Ramos (cell line): ENCODE results near the gene CERKL.

Experiments
- in situ Hi-C: fragments of 300-500 bp; cut with MboI; formaldehyde crosslinking; loops from one replicate; pipeline ENCODE4 v1.14.3; 2022; ENCODE audit warnings: low sequenced_read_pairs; ENCODE audit not compliant: unreplicated experiment

CERKL gene

GRCh38 chr2:181585732-181586131 lies 71.2 kb downstream of the CERKL start:
- in situ Hi-C loops, result no loop called here

DNA sequence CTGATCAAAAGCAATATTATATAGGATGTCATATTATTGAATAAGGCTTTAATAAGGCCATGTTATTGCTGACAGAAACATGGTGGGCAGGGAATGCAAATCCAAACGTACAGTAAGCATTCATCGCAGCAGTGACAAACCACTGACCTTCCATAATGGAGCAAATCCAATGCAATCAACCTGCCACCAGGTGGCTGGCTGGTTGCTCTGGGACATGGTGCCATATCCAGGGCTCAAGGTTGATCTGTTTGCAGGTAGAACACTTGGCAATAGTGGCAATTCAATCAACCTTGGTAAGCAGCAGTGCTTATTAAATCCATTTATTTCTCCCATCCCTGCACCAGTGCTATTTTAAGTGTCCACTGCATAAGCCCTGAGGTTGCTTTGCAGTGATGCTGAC lies 75.4 kb downstream of the CERKL start:
- in situ Hi-C loops, result no loop called here

- in situ Hi-C loops, result no loop called here
These were observed 78.1 kb downstream of the CERKL start for GRCh38 chr2:181578829-181579228.

GRCh38 chr2:181576431-181576830 lies 80.5 kb downstream of the CERKL start:
- in situ Hi-C loops, result no loop called here

DNA sequence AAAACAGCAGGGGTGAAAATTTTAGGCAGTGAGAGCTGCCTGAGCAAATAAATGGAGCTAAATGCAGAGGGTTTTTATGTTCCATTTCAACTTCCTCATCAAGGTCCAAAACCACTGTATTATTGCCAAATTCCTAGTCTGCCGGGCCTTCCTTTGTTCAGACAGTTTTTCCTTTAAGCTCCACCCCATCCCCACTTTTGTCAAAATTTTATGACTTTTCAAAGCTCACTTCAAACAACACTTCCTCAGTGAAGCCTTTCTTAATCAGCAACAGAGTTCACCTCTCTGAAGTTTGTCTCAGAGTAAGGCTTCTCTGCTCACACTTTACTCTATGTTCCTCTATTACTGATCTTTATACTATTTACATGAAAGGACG lies 81.3 kb downstream of the CERKL start:
- in situ Hi-C loops, result no loop called here

DNA sequence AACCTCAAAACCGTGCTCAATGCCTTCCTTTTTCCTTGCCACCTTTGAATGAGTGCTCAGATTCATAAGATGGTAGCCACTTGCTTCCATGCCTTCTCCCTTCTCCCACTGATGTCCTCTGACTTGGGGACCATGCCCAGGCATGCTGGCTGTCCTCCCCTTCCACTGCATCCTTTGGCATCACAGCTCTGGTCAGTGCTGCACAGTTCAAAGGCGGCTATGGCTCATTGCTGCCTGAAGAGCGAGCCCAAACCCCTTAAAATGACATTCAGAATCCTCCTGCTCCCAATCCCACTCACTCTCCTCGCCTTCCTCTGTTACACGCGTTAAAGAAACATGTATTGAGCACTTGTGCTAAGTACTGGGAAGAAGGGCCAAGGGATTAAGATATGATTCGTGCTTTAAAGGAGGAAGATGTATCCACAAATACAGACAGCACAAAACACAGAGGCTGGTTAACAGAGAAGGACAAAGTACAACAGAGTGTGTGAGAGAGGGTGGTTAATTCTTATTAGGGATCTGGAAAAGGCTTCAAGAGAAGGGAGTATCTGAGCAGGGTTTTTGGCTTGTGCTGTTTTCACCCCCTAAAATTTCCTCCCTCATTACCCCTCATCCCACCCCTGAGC lies 81.8 kb downstream of the CERKL start:
- in situ Hi-C loops, result no loop called here

DNA sequence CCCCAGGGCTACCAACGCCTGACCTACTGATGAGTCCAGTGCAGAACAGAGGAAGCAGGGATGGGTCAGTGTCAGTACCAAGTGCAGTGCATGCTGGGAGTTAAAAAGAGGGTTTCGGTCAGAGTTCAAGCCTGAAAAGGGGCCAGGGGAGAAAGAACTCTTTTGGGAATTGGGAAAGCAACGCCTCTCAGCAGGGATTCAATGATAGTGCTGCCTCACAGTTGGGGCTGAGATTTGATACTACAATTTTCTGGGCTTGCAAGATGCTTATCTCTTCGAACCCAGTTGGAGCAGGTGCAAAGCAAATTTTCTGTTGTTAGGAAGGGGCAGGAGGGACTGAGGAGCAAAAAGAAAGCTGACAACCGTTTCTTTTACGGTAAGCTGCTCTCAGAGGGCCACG lies 82.6 kb downstream of the CERKL start:
- in situ Hi-C loops, result no loop called here

DNA sequence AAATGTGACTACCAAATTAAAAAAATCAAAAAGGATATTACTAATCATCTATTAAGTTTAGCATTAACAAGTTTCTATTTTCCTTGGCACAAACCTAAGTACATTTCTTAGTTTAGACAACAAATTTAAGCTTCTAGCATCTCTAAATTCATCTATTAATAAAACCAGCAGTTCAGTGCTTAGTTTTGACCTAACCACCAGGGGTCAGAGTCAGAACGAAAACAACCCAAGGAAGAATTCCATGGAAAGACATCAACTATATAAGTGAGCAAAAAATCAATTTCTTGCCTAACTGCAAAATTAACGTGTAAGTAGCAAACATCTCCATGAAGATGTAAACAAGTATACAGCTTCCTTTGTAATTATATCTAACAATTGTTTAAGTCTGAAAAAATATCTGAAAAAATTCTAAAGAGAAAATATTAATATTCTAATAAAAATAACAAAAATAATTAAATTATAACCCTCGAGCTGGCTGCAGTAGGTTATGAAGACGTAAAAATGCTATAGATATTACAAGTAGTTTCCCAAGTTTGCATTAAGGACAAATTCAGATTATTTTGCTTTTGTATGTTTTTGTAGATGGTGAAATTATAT lies 83.7 kb downstream of the CERKL start:
- in situ Hi-C loops, result no loop called here

- in situ Hi-C loops, result no loop called here
These were observed 85.9 kb downstream of the CERKL start for GRCh38 chr2:181570833-181571661.

- in situ Hi-C loops, result no loop called here
These were observed 86.8 kb downstream of the CERKL start for GRCh38 chr2:181570059-181570458.

GRCh38 chr2:181566334-181567032 lies 90.4 kb downstream of the CERKL start:
- in situ Hi-C loops, result no loop called here

- in situ Hi-C loops, result no loop called here
These were observed 93.7 kb downstream of the CERKL start for GRCh38 chr2:181563101-181563692.

- in situ Hi-C loops, result no loop called here
These were observed 98.5 kb downstream of the CERKL start for GRCh38 chr2:181558371-181558770.

- in situ Hi-C loops, result no loop called here
These were observed 102.7 kb downstream of the CERKL start for GRCh38 chr2:181554061-181554830.

DNA sequence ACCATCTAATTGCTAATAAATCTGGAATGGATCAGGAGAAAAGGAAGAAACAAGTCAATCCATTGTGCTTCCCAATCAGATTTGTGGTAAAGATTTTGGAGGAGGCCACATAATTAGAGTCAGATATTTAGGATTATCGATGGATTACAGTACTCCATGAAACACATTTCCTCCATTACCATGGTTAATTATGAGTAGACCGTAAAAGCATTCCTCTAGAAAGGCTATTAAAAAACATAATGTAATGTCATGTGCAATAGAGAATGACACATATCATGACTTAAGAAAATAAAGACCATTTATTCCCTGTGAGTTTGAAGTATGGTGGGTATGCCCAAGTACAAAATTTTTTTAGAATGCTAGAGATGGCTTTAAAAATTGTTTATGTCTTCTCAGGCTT lies 103.7 kb downstream of the CERKL start:
- in situ Hi-C loops, result no loop called here

DNA sequence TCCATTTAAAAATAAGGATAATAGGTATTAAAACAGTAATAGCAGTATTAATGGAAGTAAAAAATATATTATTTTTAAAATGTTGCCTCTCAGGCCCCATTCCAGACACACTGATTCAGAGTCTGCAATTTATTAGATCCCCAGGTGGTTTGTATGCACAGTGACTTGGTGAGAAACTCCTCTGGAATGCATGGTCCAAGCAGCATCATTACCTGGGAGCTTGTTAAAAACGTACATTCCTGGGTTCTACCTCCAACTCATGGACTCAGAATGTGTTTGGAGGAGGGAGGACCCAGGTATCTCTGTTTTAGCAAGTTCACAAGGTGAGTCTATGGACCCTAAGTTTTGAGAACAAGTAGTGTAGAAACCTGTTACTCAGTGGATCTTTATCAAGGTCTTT lies 104.1 kb downstream of the CERKL start:
- in situ Hi-C loops, result no loop called here

- in situ Hi-C loops, result no loop called here
These were observed 110.8 kb downstream of the CERKL start for GRCh38 chr2:181546086-181546485.

DNA sequence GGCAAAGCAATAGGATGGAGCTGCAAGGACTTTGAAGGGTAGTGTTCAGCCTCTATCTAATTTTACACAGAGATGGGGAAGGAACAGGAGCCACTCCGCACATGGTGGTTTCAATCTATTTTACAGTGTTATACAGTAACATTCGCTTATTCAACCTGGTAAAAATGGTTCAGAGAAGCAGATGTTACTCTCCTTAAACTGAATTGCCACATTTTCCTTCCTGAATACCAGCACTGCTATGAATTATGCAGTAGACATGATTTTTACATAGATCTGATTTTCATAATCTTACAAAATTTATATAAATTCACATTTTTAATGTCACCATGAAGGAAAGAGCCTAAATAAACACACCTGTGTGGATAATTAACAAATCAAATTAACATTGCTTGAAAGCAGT lies 114.7 kb downstream of the CERKL start:
- in situ Hi-C loops, result no loop called here

DNA sequence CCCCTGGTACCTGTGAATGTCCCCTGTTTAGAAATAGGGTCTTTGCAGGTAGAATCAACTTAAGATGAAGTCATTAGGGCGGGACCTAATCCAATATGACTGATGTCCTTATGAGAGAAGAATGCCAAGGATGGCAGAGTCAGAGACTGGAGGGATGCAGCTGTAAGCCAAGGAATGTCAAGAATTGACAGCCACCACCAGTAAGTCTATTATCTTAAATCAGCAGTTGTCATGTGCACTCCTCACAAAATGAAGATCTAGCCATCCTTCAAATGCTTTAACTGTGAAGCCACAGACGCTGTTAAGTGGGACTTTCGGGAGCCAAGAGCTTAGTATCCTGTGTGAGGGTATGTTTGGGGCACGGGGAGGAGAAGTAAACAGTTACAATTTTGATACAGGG lies 116.5 kb downstream of the CERKL start:
- in situ Hi-C loops, result no loop called here

GRCh38 chr2:181536730-181537129 lies 120.2 kb downstream of the CERKL start:
- in situ Hi-C loops, result no loop called here
